Natural killer cell treated with Interleukin-12 subunit alpha and Interleukin-12 subunit beta and Interleukin-15 and Interleukin-18, amount 100 ng/mL, for 72 hours (primary cell): ENCODE results near the gene SEMA3B. TPM values are rescaled to one million over a fixed set of nuclear protein-coding genes. Genes with fewer than 3 reads are reported as not detected.
"Not testable (repeated sequence)": the region's sequence is repeated elsewhere in the genome, so short reads cannot be mapped to it uniquely, and the experiment has no call there.

ENCODE experiments used
- ATAC-seq, 2 donors: fragments of 150-1000 bp; cut with Tn5 transposase in 1 of 2; sonication (Bioruptor Pico), chemical (Tn5 transposase) in 1 of 2; 2 replicates each; pipeline ENCODE4 v1.10.0; 2021
- DNase-seq: peaks from one replicate; pipeline ENCODE4 v3.0.0; 2022; ENCODE audit warnings: low spot score
- H3K27ac Mint-ChIP-seq, 2 donors: 1 replicate in 1 of 2; 2 replicates in 1 of 2; pipeline ENCODE4 v1.8.0; 2022; ENCODE audit warnings: mixed read lengths in 2 of 2, mild to moderate bottlenecking in 1 of 2, moderate library complexity in 1 of 2
- H3K27me3 Mint-ChIP-seq, 2 donors: 1 replicate in 1 of 2; 2 replicates in 1 of 2; pipeline ENCODE4 v1.8.0; 2022; ENCODE audit warnings: mixed read lengths in 2 of 2
- H3K36me3 Mint-ChIP-seq: one replicate; pipeline ENCODE4 v1.8.0; 2022; ENCODE audit warnings: mixed read lengths
- H3K4me1 Mint-ChIP-seq, 2 donors: 1 replicate in 1 of 2; 2 replicates in 1 of 2; pipeline ENCODE4 v1.8.0; 2022; ENCODE audit warnings: low read depth in 2 of 2, mixed read lengths in 2 of 2, mild to moderate bottlenecking in 1 of 2
- H3K4me3 Mint-ChIP-seq: one replicate; pipeline ENCODE4 v1.8.0; 2022; ENCODE audit warnings: mixed read lengths
- H3K9me3 Mint-ChIP-seq: 2 replicates; pipeline ENCODE4 v1.8.0; 2022; ENCODE audit warnings: mixed read lengths
- total RNA-seq, 2 donors: library from RNA; stranded (reverse); gene quantifications; one replicate each; pipeline ENCODE4 v1.2.3, GENCODE V29; 2022

The SEMA3B gene
- total RNA-seq: 1 to 10 TPM in 1 of 2 donors, under 1 TPM in 1; 0.89 to 1.2 TPM

DNA sequence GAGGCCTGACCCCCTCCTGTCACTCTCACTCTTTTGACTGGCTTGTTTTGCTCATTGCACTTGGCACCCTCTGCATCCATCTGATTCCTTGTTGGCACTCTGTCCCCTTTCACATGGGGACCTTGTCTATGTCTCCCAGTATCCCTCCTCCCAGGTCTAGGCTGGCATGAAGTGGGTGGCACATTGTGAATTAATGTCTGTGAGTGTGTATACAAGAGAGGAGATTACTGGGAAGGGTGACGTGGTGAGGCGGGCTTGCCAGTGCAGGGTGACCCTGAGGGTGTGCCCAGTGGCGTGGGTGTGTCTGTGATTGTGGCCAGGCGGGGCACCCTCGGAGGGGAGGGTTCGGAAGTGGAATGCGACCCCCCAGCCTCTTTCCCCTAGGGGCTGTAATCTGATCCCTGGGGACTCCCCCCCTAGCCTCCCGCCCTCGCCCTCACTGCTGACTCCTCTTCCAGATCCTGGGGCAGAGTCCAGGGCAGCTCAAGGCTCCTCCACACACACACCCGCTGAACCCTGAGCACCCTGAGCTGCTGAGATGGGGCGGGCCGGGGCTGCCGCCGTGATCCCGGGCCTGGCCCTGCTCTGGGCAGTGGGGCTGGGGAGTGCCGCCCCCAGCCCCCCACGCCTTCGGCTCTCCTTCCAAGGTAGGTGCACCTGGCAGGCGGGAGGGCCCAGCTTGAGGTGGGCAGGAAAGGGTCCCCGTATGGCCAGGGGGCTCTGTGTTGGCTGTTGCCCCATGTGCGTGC is at the start of gene SEMA3B:
TSS of gene SEMA3B (plus strand) at position 445 of the 749 bp plus-strand sequence. CDS start at position 539, 94 bp downstream.
- Mint-ChIP-seq H3K4me1 (peaks cover 6 to 11% of the 10 kb centered on the region in 2 donors), H3K27me3 (peaks cover 5 to 7% of the 10 kb centered on the region in 2 donors), H3K9me3 (no peaks in the 10 kb centered on the region), H3K4me3 (no peak within 1 kb of the TSS), H3K27ac (no peak within 1 kb of the TSS), H3K36me3 (no peaks in the 10 kb centered on the region)
- ATAC-seq (no peak), DNase-seq (no peak)

- no peaks in the 10 kb centered on the region for H3K4me1 Mint-ChIP-seq
- H3K4me3 Mint-ChIP-seq: no peak overlapping the region
- H3K27ac Mint-ChIP-seq: no peak overlapping the region
- DNase-seq: no peak
- H3K36me3 Mint-ChIP-seq: no peaks in the 10 kb centered on the region
- peaks cover 0 to 2% of the 10 kb centered on the region in 2 donors for H3K27me3 Mint-ChIP-seq
- no peak for ATAC-seq
- H3K9me3 Mint-ChIP-seq: no peaks in the 10 kb centered on the region
Observed at GRCh38 chr3:50219285-50219684, 49.7 kb upstream of the SEMA3B start.

DNA sequence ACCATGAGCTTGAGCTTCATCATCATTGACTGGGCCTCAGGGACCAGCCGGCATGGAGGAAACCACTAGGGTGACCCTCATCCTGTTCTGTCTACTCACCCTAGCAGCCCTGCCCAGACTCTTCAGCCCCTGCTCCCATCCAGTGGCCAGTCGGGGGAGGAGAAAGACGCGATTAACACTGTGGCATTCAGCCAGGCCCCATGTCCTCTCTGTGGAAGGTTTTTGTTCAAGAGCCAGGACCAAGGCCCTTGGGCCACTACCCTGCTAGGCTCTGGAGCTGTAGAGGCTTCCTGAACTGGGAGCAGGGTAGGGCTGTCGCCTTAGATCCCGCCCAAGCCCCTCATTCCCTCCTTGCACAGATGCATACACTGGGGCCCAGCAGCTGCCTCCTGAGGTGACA is 48.8 kb upstream of the SEMA3B start:
- Mint-ChIP-seq H3K4me3 (no peak overlapping the region), H3K36me3 (no peaks in the 10 kb centered on the region), H3K27me3 (peaks cover 2 to 7% of the 10 kb centered on the region in 2 donors), H3K27ac (no peak overlapping the region), H3K9me3 (no peaks in the 10 kb centered on the region), H3K4me1 (peaks cover 4 to 6% of the 10 kb centered on the region in 2 donors)
- DNase-seq: no peak
- ATAC-seq: no peak

GRCh38 chr3:50221051-50221410 is 47.9 kb upstream of the SEMA3B start:
- DNase-seq (no peak), ATAC-seq (no peak)
- Mint-ChIP-seq H3K9me3 (no peaks in the 10 kb centered on the region), H3K36me3 (no peaks in the 10 kb centered on the region), H3K4me3 (no peak overlapping the region), H3K4me1 (peaks cover 6 to 10% of the 10 kb centered on the region in 2 donors), H3K27me3 (peaks cover 2 to 8% of the 10 kb centered on the region in 2 donors), H3K27ac (no peak overlapping the region)

DNA sequence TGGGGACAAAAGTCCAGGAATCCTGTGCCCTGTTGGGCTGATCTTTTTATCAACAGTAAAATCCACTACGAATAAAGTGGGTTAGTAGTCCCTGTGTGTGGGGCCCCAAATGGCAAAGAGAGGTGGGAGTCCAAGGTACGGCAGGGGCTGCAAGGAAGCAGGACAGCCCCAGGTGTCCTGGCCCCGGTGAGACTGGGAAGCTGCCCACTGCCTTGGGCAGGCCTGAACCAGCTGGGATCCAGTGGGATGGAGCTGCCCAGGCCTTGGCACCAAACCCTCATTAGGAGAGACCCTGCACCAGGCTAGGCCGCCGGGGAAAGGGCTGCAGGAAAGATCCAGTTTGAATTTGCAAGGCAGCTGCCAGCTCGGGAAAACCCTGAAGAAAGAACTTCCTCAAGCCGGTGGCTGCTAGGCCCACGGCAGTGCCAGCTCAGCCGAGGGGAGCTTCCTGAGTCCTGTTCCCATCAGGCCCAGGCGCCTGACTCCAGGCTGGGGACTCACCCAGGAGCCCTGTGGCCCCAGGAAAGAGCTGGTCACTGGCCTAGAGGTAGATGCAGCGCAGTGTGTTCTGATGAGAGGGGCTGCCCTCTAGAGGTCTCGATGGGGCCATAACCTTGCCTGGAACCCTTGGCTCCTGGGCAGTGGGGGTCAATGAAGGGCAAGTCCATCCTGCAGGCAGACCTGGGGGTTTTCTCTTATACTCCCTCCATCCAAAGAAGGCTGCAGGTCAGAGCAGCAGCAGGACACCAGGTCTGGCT is 47.4 kb upstream of the SEMA3B start:
- Mint-ChIP-seq H3K27me3 (peaks cover 2 to 8% of the 10 kb centered on the region in 2 donors), H3K4me1 (peaks cover 8 to 11% of the 10 kb centered on the region in 2 donors), H3K9me3 (no peaks in the 10 kb centered on the region), H3K4me3 (no peak overlapping the region), H3K36me3 (no peaks in the 10 kb centered on the region), H3K27ac (no peak overlapping the region)
- ATAC-seq: no peak
- no peak for DNase-seq

- H3K27ac Mint-ChIP-seq: no peak overlapping the region
- peaks cover 13 to 15% of the 10 kb centered on the region in 2 donors for H3K4me1 Mint-ChIP-seq
- ATAC-seq (no peak), DNase-seq (no peak)
- H3K9me3 Mint-ChIP-seq: no peaks in the 10 kb centered on the region
- no peak overlapping the region for H3K4me3 Mint-ChIP-seq
- no peaks in the 10 kb centered on the region for H3K36me3 Mint-ChIP-seq
- H3K27me3 Mint-ChIP-seq: peaks cover 2 to 8% of the 10 kb centered on the region in 2 donors
Observed at GRCh38 chr3:50222169-50222528, 46.8 kb upstream of the SEMA3B start.

GRCh38 chr3:50224639-50225038 is 44.3 kb upstream of the SEMA3B start:
- peak overlapping the region; percentile 37 for H3K4me3 Mint-ChIP-seq

DNA sequence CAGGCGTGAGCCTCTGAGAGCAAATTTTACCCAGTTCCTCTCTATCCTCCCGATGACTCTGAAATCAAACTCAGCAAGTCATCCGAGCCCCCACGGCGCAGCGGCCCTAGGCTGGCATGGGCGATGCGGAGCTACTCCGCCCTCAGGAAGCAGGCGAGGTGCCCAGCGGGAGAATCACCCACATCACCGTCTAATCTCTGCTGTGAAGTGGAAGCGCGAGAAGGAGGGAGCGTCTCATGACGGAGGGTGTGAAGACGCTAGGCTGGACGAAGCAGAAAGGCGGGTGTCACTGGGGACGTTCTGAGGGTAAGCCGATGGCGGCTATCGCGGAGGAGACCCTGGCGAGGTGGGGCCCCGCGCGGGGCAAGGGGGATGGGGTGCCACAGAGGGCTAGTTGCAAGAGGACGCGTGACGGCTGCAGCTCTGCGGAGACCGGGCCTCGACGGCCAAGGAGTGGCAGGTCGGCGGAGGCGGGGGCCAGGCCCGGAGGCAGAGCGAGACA is 42.0 kb upstream of the SEMA3B start:
- H3K36me3 Mint-ChIP-seq: no peaks in the 10 kb centered on the region
- peak overlapping the region; percentile 91 for H3K4me3 Mint-ChIP-seq
- peaks cover 25 to 36% of the 10 kb centered on the region in 2 donors for H3K4me1 Mint-ChIP-seq
- peak overlapping the region; percentile 80 to 88 for H3K27ac Mint-ChIP-seq
- peaks cover 2 to 8% of the 10 kb centered on the region in 2 donors for H3K27me3 Mint-ChIP-seq
- peak; percentile 36 to 50 for ATAC-seq
- DNase-seq: no peak
- H3K9me3 Mint-ChIP-seq: no peaks in the 10 kb centered on the region

More at GRCh38 chr3:50224639-50225038, 44.3 kb upstream of the SEMA3B start:
- H3K36me3 Mint-ChIP-seq: no peaks in the 10 kb centered on the region
- DNase-seq (no peak), ATAC-seq (no peak)
- H3K27me3 Mint-ChIP-seq: peaks cover 2 to 8% of the 10 kb centered on the region in 2 donors
- peak overlapping the region in 1 of 2 donors; percentile 88 for H3K27ac Mint-ChIP-seq
- H3K9me3 Mint-ChIP-seq: no peaks in the 10 kb centered on the region
- peaks cover 25 to 31% of the 10 kb centered on the region in 2 donors for H3K4me1 Mint-ChIP-seq

GRCh38 chr3:50227390-50228183 is 41.4 kb upstream of the SEMA3B start:
- peaks cover 25 to 36% of the 10 kb centered on the region in 2 donors for H3K4me1 Mint-ChIP-seq
- ATAC-seq: peak; percentile 94 to 95
- H3K27me3 Mint-ChIP-seq: peaks cover 2 to 8% of the 10 kb centered on the region in 2 donors
- peak overlapping the region; percentile 80 to 88 for H3K27ac Mint-ChIP-seq
- no peaks in the 10 kb centered on the region for H3K9me3 Mint-ChIP-seq
- peak overlapping the region; percentile 91 for H3K4me3 Mint-ChIP-seq
- peak; percentile 96 for DNase-seq
- no peaks in the 10 kb centered on the region for H3K36me3 Mint-ChIP-seq

- not testable (repeated sequence) for H3K36me3 Mint-ChIP-seq, H3K9me3 Mint-ChIP-seq, DNase-seq, ATAC-seq, H3K27me3 Mint-ChIP-seq
- H3K27ac Mint-ChIP-seq: peak overlapping the region; percentile 80 to 88
- peaks cover 25 to 36% of the 10 kb centered on the region in 2 donors for H3K4me1 Mint-ChIP-seq
- H3K4me3 Mint-ChIP-seq: peak overlapping the region; percentile 91
Observed at GRCh38 chr3:50228184-50228763, 40.7 kb upstream of the SEMA3B start.

DNA sequence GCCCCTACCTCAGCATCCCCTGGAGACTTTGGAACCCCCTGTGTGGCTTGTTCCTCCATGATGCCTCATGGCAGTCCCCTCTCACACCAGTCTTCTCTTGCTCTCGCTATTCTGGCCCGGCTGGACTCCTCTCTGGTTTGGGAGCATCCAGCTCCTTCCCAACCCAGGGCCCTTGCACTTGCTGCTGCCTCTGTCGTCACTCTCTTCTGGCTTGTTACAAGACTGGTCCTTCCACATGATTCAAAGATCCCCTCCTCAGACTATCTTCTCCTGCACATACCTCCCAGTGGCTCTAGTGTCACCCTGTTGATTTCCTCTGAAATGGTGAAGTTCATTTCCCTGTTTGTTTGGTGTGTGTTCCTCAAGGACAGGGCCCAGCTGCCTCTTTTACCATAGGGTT is 39.5 kb upstream of the SEMA3B start:
- Mint-ChIP-seq H3K9me3 (no peaks in the 10 kb centered on the region), H3K27me3 (peaks cover 0 to 7% of the 10 kb centered on the region in 2 donors), H3K36me3 (no peaks in the 10 kb centered on the region), H3K27ac (no peak overlapping the region), H3K4me1 (peaks cover 27 to 36% of the 10 kb centered on the region in 2 donors), H3K4me3 (peak overlapping the region; percentile 4)
- ATAC-seq (no peak), DNase-seq (no peak)

DNA sequence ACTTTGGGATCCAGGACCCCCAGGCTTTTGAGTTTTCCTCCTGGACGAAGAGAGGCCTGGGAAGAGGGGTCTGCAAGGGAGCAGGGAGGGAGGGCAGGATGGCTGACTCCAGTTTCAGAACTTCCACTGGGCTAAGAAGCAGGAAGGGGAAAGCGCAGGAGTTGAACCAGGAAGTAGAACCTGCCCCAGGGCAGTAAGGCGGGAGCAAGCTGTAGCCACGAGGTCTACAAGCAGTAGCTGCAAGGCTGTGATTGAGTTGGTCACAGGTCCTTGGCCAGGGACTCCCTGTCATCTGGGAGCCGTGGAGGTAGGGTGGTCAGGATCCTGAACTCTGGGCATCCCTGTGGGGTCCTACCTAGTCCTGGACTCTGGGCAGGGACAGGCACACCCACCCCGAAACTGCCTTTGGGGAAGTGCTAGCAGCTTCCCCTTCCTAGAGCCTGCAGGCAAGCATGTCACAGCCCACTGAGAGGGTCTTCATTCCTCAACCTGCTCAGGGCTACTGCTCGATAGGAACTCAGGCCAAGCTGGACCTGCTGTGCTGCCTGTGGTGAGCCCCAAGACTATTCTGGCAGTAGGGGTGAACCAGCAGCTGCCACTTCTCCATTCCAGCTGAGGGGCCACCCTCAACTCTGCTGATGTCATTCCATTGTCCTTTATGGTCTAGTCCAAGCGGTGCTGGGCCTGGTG is 38.7 kb upstream of the SEMA3B start:
- H3K27me3 Mint-ChIP-seq: no peaks in the 10 kb centered on the region
- ATAC-seq: no peak
- no peak overlapping the region for H3K4me3 Mint-ChIP-seq
- DNase-seq: no peak
- no peak overlapping the region for H3K27ac Mint-ChIP-seq
- peaks cover 23 to 29% of the 10 kb centered on the region in 2 donors for H3K4me1 Mint-ChIP-seq
- no peaks in the 10 kb centered on the region for H3K36me3 Mint-ChIP-seq
- H3K9me3 Mint-ChIP-seq: no peaks in the 10 kb centered on the region

- H3K27ac Mint-ChIP-seq: no peak overlapping the region
- peaks cover 26 to 27% of the 10 kb centered on the region in 2 donors for H3K4me1 Mint-ChIP-seq
- H3K27me3 Mint-ChIP-seq: no peaks in the 10 kb centered on the region
- no peaks in the 10 kb centered on the region for H3K9me3 Mint-ChIP-seq
- H3K36me3 Mint-ChIP-seq: no peaks in the 10 kb centered on the region
- ATAC-seq: no peak
- no peak for DNase-seq
- H3K4me3 Mint-ChIP-seq: no peak overlapping the region
Observed at GRCh38 chr3:50230794-50231125, 38.2 kb upstream of the SEMA3B start.
